Measurements from ENCODE around the gene RPN2. TPM values are rescaled to one million over a fixed set of nuclear protein-coding genes. Genes with fewer than 3 reads are reported as not detected.

RPN2 gene
- total RNA-seq, 1 experiment from 2014 or later: 220 TPM

GRCh38 chr20:37155987-37156386 is 23.1 kb upstream of the RPN2 start:
- intact Hi-C loops (cut with micrococcal nuclease): no loop called here
- H3K9ac ChIP-seq (ENCODE audit: low read length): no peak overlapping the region
- DNase-seq (ENCODE audit: low read depth, low spot score): no peak
- no peaks in the 10 kb centered on the region for H3K4me1 ChIP-seq (ENCODE audit: control insufficient read depth in 1 of 2, insufficient read depth in 2 of 2, low read length in 2 of 2)
- H3K4me2 ChIP-seq (ENCODE audit: low read length): no peak overlapping the region
- BruUV-seq (replicated peaks): no TSS peak
- RAD21 ChIA-PET (ENCODE audit: low non-redundant PET in 1 of 2, low total read pairs in 2 of 2, uncharacterized antibody in 2 of 2, unreplicated experiment in 2 of 2): no interaction called here
- CTCF ChIA-PET: interaction anchor here (0.7 kb wide), 1 partner anchor 36 kb away, joined by 3 read pairs; no protein-coding TSS in a partner anchor
- H4K20me1 ChIP-seq (ENCODE audit: insufficient read depth): no peaks in the 10 kb centered on the region
- H3K27ac ChIP-seq (ENCODE audit: low read depth, low read length): no peak overlapping the region
- POLR2A ChIA-PET: no interaction called here
- no peaks in the 10 kb centered on the region for H3K9me3 ChIP-seq (ENCODE audit: control insufficient read depth in 1 of 2, insufficient read depth in 1 of 2, low read depth in 1 of 2, low read length in 2 of 2)
- H3K27me3 ChIP-seq (ENCODE audit: insufficient read depth, low read length): 0 out of 2 replicates have a peak, but pooled peaks cover under 1% of the 10 kb centered on the region
- no peak overlapping the region for H3K4me3 ChIP-seq (replicated peaks in 1 of 2; ENCODE audit: low read depth in 1 of 2, low read length in 2 of 2)
- TF ChIP-seq CTCF (IDR thresholded peaks at IDR 0.05 in 2 of 3, conservative IDR thresholded peaks at IDR 0.05 in 1 of 3; ENCODE audit: borderline replicate concordance in 1 of 3, insufficient read depth in 1 of 3, low read depth in 2 of 3, low read length in 2 of 3) (no peak), FOSL1 (IDR thresholded peaks at IDR 0.05; ENCODE audit: low read depth) (no peak), TCF7L2 (IDR thresholded peaks at IDR 0.05; ENCODE audit: borderline replicate concordance, extremely low read depth, insufficient read depth, insufficient read length) (no peak), CEBPB (IDR thresholded peaks at IDR 0.05; ENCODE audit: low read depth) (no peak)
- no peak overlapping the region for H2AFZ ChIP-seq (ENCODE audit: low read depth, low read length, poor library complexity, severe bottlenecking)
- no peaks in the 10 kb centered on the region for H3K36me3 ChIP-seq (ENCODE audit: control insufficient read depth in 1 of 2, insufficient read depth in 2 of 2, low read length in 2 of 2)
- no peaks in the 10 kb centered on the region for H3K79me2 ChIP-seq (ENCODE audit: insufficient read depth, low read length)
- no peaks in the 10 kb centered on the region for H3K9me2 ChIP-seq (ENCODE audit: insufficient read depth)
- ATAC-seq: no peak

- ATAC-seq (no peak), DNase-seq (ENCODE audit: low read depth, low spot score) (no peak)
- intact Hi-C loops (cut with micrococcal nuclease): no loop called here
- no peak overlapping the region for H3K27ac ChIP-seq (ENCODE audit: low read depth, low read length)
- no peak overlapping the region for H3K9ac ChIP-seq (ENCODE audit: low read length)
- ChIA-PET CTCF (no interaction called here), RAD21 (ENCODE audit: low non-redundant PET in 1 of 2, low total read pairs in 2 of 2, uncharacterized antibody in 2 of 2, unreplicated experiment in 2 of 2) (no interaction called here), POLR2A (no interaction called here)
- no peak overlapping the region for H2AFZ ChIP-seq (ENCODE audit: low read depth, low read length, poor library complexity, severe bottlenecking)
- TF ChIP-seq SP1 (IDR thresholded peaks at IDR 0.05; ENCODE audit: low read depth): no peak
- TF ChIP-seq, protein P1, sequence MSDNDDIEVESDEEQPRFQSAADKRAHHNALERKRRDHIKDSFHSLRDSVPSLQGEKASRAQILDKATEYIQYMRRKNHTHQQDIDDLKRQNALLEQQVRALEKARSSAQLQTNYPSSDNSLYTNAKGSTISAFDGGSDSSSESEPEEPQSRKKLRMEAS (IDR thresholded peaks at IDR 0.05): no peak
- no peak for TF ChIP-seq YY1 (IDR thresholded peaks at IDR 0.05; ENCODE audit: extremely low read depth, insufficient replicate concordance, low read depth, low read length)
- no peak for TF ChIP-seq POLR2A (IDR thresholded peaks at IDR 0.05; ENCODE audit: borderline replicate concordance, extremely low read depth, insufficient read depth, insufficient read length)
- TF ChIP-seq ZFX (IDR thresholded peaks at IDR 0.05): no peak
- no peak for TF ChIP-seq POLR2AphosphoS5 (IDR thresholded peaks at IDR 0.05; ENCODE audit: low read depth, low read length)
- no peak for TF ChIP-seq ZNF274 (IDR thresholded peaks at IDR 0.05; ENCODE audit: low read depth, low read length)
- TF ChIP-seq RAD21 (IDR thresholded peaks at IDR 0.05; ENCODE audit: low read depth): no peak
- no peak for TF ChIP-seq EZH2phosphoT487 (IDR thresholded peaks at IDR 0.05; ENCODE audit: borderline replicate concordance)
- TF ChIP-seq JUND (IDR thresholded peaks at IDR 0.05): no peak
- no peak for TF ChIP-seq CTCF (IDR thresholded peaks at IDR 0.05 in 2 of 3, conservative IDR thresholded peaks at IDR 0.05 in 1 of 3; ENCODE audit: borderline replicate concordance in 1 of 3, insufficient read depth in 1 of 3, low read depth in 2 of 3, low read length in 2 of 3)
- no peaks in the 10 kb centered on the region for H3K4me1 ChIP-seq (ENCODE audit: control insufficient read depth in 1 of 2, insufficient read depth in 2 of 2, low read length in 2 of 2)
- H3K79me2 ChIP-seq (ENCODE audit: insufficient read depth, low read length): no peaks in the 10 kb centered on the region
- BruUV-seq (replicated peaks): no TSS peak
- peaks cover 17% of the 10 kb centered on the region for H3K27me3 ChIP-seq (ENCODE audit: insufficient read depth, low read length)
- H4K20me1 ChIP-seq (ENCODE audit: insufficient read depth): no peaks in the 10 kb centered on the region
- H3K9me3 ChIP-seq (ENCODE audit: control insufficient read depth in 1 of 2, insufficient read depth in 1 of 2, low read depth in 1 of 2, low read length in 2 of 2): no peaks in the 10 kb centered on the region
- no peak overlapping the region for H3K4me2 ChIP-seq (ENCODE audit: low read length)
- H3K36me3 ChIP-seq (ENCODE audit: control insufficient read depth in 1 of 2, insufficient read depth in 2 of 2, low read length in 2 of 2): no peaks in the 10 kb centered on the region
- no peaks in the 10 kb centered on the region for H3K9me2 ChIP-seq (ENCODE audit: insufficient read depth)
- no peak overlapping the region for H3K4me3 ChIP-seq (replicated peaks in 1 of 2; ENCODE audit: low read depth in 1 of 2, low read length in 2 of 2)
These were observed 20.9 kb upstream of the RPN2 start for GRCh38 chr20:37158248-37158647.

Measured in HCT116 (cell line).